WTC11 (cell line): ENCODE measurements around the gene TRIM62. TPM values are rescaled to one million over a fixed set of nuclear protein-coding genes. Genes with fewer than 3 reads are reported as not detected.

Experiments used
- ATAC-seq: fragments of 200-7000 bp; cut with Tn5 transposase; 2 replicates; pipeline ENCODE4 v1.10.0; 2021; ENCODE audit warnings: mild to moderate bottlenecking, moderate library complexity
- CTCF ChIA-PET: fragments of 300-600 bp; sonication (Branson Sonifier 250); formaldehyde crosslinking; loops from one replicate; lab custom pipeline; 2021; ENCODE audit warnings: antibody characterized with exemption; lab: Charles Lee
- POLR2A ChIA-PET: fragments of 350-600 bp; sonication (Branson Sonifier 250); formaldehyde crosslinking; loops from one replicate; lab custom pipeline; 2021; ENCODE audit warnings: antibody characterized with exemption; lab: Charles Lee
- DNase-seq: peaks from one replicate; pipeline ENCODE4 v3.0.0; 2021; ENCODE audit warnings: low spot score
- H3K27ac Mint-ChIP-seq: 2 replicates; pipeline ENCODE4 v1.8.0; 2021; ENCODE audit warnings: mixed read lengths
- H3K27me3 Mint-ChIP-seq: 2 replicates; pipeline ENCODE4 v1.8.0; 2021; ENCODE audit warnings: low read depth, mild to moderate bottlenecking, moderate library complexity, mixed read lengths
- H3K36me3 Mint-ChIP-seq: 2 replicates; pipeline ENCODE4 v1.8.0; 2021; ENCODE audit warnings: mixed read lengths
- H3K4me1 Mint-ChIP-seq: 2 replicates; pipeline ENCODE4 v1.8.0; 2022; ENCODE audit warnings: mixed read lengths
- H3K4me3 Mint-ChIP-seq: 2 replicates; pipeline ENCODE4 v1.8.0; 2021; ENCODE audit warnings: mild to moderate bottlenecking, moderate library complexity, mixed read lengths
- H3K9me3 Mint-ChIP-seq: 2 replicates; pipeline ENCODE4 v1.8.0; 2021; ENCODE audit warnings: mixed read lengths
- CREB1 ChIP-seq: sonication (generic); formaldehyde crosslinking; IDR thresholded peaks from 2 replicates; pipeline ENCODE4 v1.8.0; 2023; ENCODE audit warnings: mild to moderate bottlenecking, missing genetic modification reagents
- E2F1 ChIP-seq: sonication (generic); formaldehyde crosslinking; IDR thresholded peaks from 2 replicates; pipeline ENCODE4 v1.8.0; 2022; ENCODE audit warnings: mild to moderate bottlenecking, missing genetic modification reagents
- ESRRA ChIP-seq: sonication (generic); formaldehyde crosslinking; IDR thresholded peaks from 2 replicates; pipeline ENCODE4 v1.8.1; 2022; ENCODE audit warnings: mild to moderate bottlenecking, missing genetic modification reagents, borderline replicate concordance
- ETV6 ChIP-seq: sonication (generic); formaldehyde crosslinking; IDR thresholded peaks from 2 replicates; pipeline ENCODE4 v1.8.1; 2022; ENCODE audit warnings: mild to moderate bottlenecking, missing genetic modification reagents
- GRHL2 ChIP-seq: fragments of 250-450 bp; sonication (Bioruptor Pico); IDR thresholded peaks from 2 replicates; pipeline ENCODE4 v1.8.0; 2022; ENCODE audit warnings: mild to moderate bottlenecking, moderate library complexity; ENCODE audit not compliant: insufficient replicate concordance, severe bottlenecking
- GTF2I ChIP-seq: fragments of 250-450 bp; sonication (Bioruptor Pico); conservative IDR thresholded peaks from 2 replicates; pipeline ENCODE4 v1.4.0; 2021; ENCODE audit warnings: mild to moderate bottlenecking
- HMGXB4 ChIP-seq: sonication (generic); formaldehyde crosslinking; IDR thresholded peaks from 2 replicates; pipeline ENCODE4 v1.8.1; 2023; ENCODE audit warnings: mild to moderate bottlenecking, moderate library complexity, missing genetic modification reagents
- IRF2 ChIP-seq: sonication (generic); formaldehyde crosslinking; IDR thresholded peaks from 2 replicates; pipeline ENCODE4 v1.8.0; 2022; ENCODE audit warnings: low read depth, missing genetic modification reagents, borderline replicate concordance
- JAZF1 ChIP-seq: fragments of 250-450 bp; sonication (Bioruptor Pico); IDR thresholded peaks from 2 replicates; pipeline ENCODE4 v1.9.0; 2021; ENCODE audit warnings: moderate library complexity, mild to moderate bottlenecking, inconsistent platforms
- KAT7 ChIP-seq: sonication (generic); formaldehyde crosslinking; IDR thresholded peaks from 2 replicates; pipeline ENCODE4 v1.8.1; 2023; ENCODE audit warnings: missing genetic modification reagents, mild to moderate bottlenecking, borderline replicate concordance
- NFATC4 ChIP-seq: fragments of 250-450 bp; sonication (Bioruptor Pico); IDR thresholded peaks from 2 replicates; pipeline ENCODE4 v1.9.0; 2021; ENCODE audit warnings: mild to moderate bottlenecking
- NFYB ChIP-seq: sonication (generic); formaldehyde crosslinking; conservative IDR thresholded peaks from 2 replicates; pipeline ENCODE4 v1.8.0; 2022; ENCODE audit warnings: low read depth, missing genetic modification reagents
- NR3C1 ChIP-seq: sonication (generic); formaldehyde crosslinking; conservative IDR thresholded peaks from 2 replicates; pipeline ENCODE4 v1.8.1; 2023; ENCODE audit warnings: low read depth, mild to moderate bottlenecking, missing genetic modification reagents
- OVOL2 ChIP-seq: fragments of 250-450 bp; sonication (Bioruptor Pico); IDR thresholded peaks from 2 replicates; pipeline ENCODE4 v1.9.0; 2021; ENCODE audit warnings: mild to moderate bottlenecking, borderline replicate concordance
- RORB ChIP-seq: fragments of 250-450 bp; sonication (Bioruptor Pico); IDR thresholded peaks from 2 replicates; pipeline ENCODE4 v1.9.0; 2021; ENCODE audit warnings: mild to moderate bottlenecking
- SMAD4 ChIP-seq: sonication (generic); formaldehyde crosslinking; IDR thresholded peaks from 2 replicates; pipeline ENCODE4 v1.8.0; 2022; ENCODE audit warnings: mild to moderate bottlenecking, missing genetic modification reagents
- USF1 ChIP-seq: sonication (generic); formaldehyde crosslinking; IDR thresholded peaks from 2 replicates; pipeline ENCODE4 v1.8.0; 2022; ENCODE audit warnings: mild to moderate bottlenecking, missing genetic modification reagents
- USF2 ChIP-seq: sonication (generic); formaldehyde crosslinking; IDR thresholded peaks from 2 replicates; pipeline ENCODE4 v1.8.1; 2023; ENCODE audit warnings: mild to moderate bottlenecking, missing genetic modification reagents, moderate library complexity
- ZNF232 ChIP-seq: sonication (generic); formaldehyde crosslinking; IDR thresholded peaks from 2 replicates; pipeline ENCODE4 v1.8.0; 2022; ENCODE audit warnings: mild to moderate bottlenecking, missing genetic modification reagents
- ZNF317 ChIP-seq: sonication (generic); formaldehyde crosslinking; IDR thresholded peaks from 2 replicates; pipeline ENCODE4 v1.8.1; 2023; ENCODE audit warnings: low read depth, mild to moderate bottlenecking, moderate library complexity, missing genetic modification reagents, borderline replicate concordance
- ZNF396 ChIP-seq: fragments of 250-450 bp; sonication (Bioruptor Pico); IDR thresholded peaks from 2 replicates; pipeline ENCODE4 v1.8.0; 2021; ENCODE audit warnings: mild to moderate bottlenecking, moderate library complexity, borderline replicate concordance
- ZNF416 ChIP-seq: fragments of 250-450 bp; sonication (Bioruptor Pico); IDR thresholded peaks from 2 replicates; pipeline ENCODE4 v1.9.0; 2021; ENCODE audit warnings: mild to moderate bottlenecking, inconsistent platforms
- ZNF671 ChIP-seq: fragments of 250-450 bp; sonication (Bioruptor Pico); IDR thresholded peaks from 2 replicates; pipeline ENCODE4 v1.8.0; 2021; ENCODE audit warnings: mild to moderate bottlenecking
- total RNA-seq: library from RNA; stranded (reverse); gene quantifications from 3 replicates; pipeline ENCODE4 v1.2.3, GENCODE V29; 2021
- TF ChIP-seq, protein P1 (sequence below): fragments of 250-450 bp; sonication (Bioruptor Pico); IDR thresholded peaks from 2 replicates; pipeline ENCODE4 v1.9.0; 2021; ENCODE audit warnings: mild to moderate bottlenecking
- TF ChIP-seq, protein P2 (sequence below): sonication (generic); formaldehyde crosslinking; IDR thresholded peaks from 2 replicates; pipeline ENCODE4 v1.8.0; 2023; ENCODE audit warnings: missing genetic modification reagents
- TF ChIP-seq, protein P3 (sequence below): sonication (generic); formaldehyde crosslinking; IDR thresholded peaks from 2 replicates; pipeline ENCODE4 v1.8.0; 2023; ENCODE audit warnings: mild to moderate bottlenecking, missing genetic modification reagents

TRIM62 gene
- total RNA-seq, 1 experiment from 2014 or later = 13.6 TPM

GRCh38 chr1:33180911-33181890 lies 642 bp downstream of the TRIM62 start:
- DNase-seq = peak; percentile 61
- CTCF ChIA-PET = interaction anchor here (0.7 to 3.4 kb wide), 28 partner anchors 9 to 1108 kb away, joined by 3 to 33 read pairs (median 4); partner anchors contain the start of gene TMEM39B
- peak; percentile 49 for ATAC-seq
- H3K4me1 Mint-ChIP-seq = peaks cover 24% of the 10 kb centered on the region
- peaks cover 6% of the 10 kb centered on the region; the same call in 1 of the 2 replicates for H3K27me3 Mint-ChIP-seq
- peak overlapping the region; percentile 60; the same call in 1 of the 2 replicates for H3K27ac Mint-ChIP-seq
- H3K36me3 Mint-ChIP-seq = no peaks in the 10 kb centered on the region
- H3K4me3 Mint-ChIP-seq = peak overlapping the region; percentile 79
- H3K9me3 Mint-ChIP-seq = no peaks in the 10 kb centered on the region
- POLR2A ChIA-PET = interaction anchor here (0.7 to 2.2 kb wide), 10 partner anchors 16 to 76 kb away, joined by 3 to 16 read pairs (median 3); no protein-coding TSS in a partner anchor
- no peak for TF ChIP-seq ZNF416
- TF ChIP-seq E2F1 (CRISPR knock-in tag) = peak; percentile 95
- TF ChIP-seq RORB (CRISPR knock-in tag) = no peak
- no peak; the same call in 1 of the 2 replicates for TF ChIP-seq IRF2 (CRISPR knock-in tag)
- TF ChIP-seq NFYB (CRISPR knock-in tag) = no peak
- no peak for TF ChIP-seq GTF2I
- no peak for TF ChIP-seq GRHL2 (CRISPR knock-in tag)
- TF ChIP-seq CREB1 = peak; percentile 90
- TF ChIP-seq USF2 (CRISPR knock-in tag) = no peak
- TF ChIP-seq USF1 = peak; percentile 54
- TF ChIP-seq, protein P1, sequence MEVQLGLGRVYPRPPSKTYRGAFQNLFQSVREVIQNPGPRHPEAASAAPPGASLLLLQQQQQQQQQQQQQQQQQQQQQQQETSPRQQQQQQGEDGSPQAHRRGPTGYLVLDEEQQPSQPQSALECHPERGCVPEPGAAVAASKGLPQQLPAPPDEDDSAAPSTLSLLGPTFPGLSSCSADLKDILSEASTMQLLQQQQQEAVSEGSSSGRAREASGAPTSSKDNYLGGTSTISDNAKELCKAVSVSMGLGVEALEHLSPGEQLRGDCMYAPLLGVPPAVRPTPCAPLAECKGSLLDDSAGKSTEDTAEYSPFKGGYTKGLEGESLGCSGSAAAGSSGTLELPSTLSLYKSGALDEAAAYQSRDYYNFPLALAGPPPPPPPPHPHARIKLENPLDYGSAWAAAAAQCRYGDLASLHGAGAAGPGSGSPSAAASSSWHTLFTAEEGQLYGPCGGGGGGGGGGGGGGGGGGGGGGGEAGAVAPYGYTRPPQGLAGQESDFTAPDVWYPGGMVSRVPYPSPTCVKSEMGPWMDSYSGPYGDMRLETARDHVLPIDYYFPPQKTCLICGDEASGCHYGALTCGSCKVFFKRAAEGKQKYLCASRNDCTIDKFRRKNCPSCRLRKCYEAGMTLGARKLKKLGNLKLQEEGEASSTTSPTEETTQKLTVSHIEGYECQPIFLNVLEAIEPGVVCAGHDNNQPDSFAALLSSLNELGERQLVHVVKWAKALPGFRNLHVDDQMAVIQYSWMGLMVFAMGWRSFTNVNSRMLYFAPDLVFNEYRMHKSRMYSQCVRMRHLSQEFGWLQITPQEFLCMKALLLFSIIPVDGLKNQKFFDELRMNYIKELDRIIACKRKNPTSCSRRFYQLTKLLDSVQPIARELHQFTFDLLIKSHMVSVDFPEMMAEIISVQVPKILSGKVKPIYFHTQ (CRISPR knock-in tag) = no peak
- TF ChIP-seq OVOL2 (CRISPR knock-in tag) = no peak
- peak; percentile 96 for TF ChIP-seq ZNF232 (CRISPR knock-in tag)
- TF ChIP-seq SMAD4 (CRISPR knock-in tag) = no peak
- TF ChIP-seq ZNF671 (CRISPR knock-in tag) = no peak
- TF ChIP-seq KAT7 (CRISPR knock-in tag) = peak; percentile 82; the same call in 1 of the 2 replicates
- TF ChIP-seq, protein P2, sequence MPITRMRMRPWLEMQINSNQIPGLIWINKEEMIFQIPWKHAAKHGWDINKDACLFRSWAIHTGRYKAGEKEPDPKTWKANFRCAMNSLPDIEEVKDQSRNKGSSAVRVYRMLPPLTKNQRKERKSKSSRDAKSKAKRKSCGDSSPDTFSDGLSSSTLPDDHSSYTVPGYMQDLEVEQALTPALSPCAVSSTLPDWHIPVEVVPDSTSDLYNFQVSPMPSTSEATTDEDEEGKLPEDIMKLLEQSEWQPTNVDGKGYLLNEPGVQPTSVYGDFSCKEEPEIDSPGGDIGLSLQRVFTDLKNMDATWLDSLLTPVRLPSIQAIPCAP (CRISPR knock-in tag) = peak; percentile 87; the same call in 1 of the 2 replicates
- peak; percentile 76; the same call in 1 of the 2 replicates for TF ChIP-seq ETV6
- TF ChIP-seq NFATC4 = no peak
- TF ChIP-seq ZNF396 = no peak
- no peak for TF ChIP-seq HMGXB4 (CRISPR knock-in tag)
- peak; percentile 79; the same call in 1 of the 2 replicates for TF ChIP-seq ESRRA (CRISPR knock-in tag)
- TF ChIP-seq, protein P3, sequence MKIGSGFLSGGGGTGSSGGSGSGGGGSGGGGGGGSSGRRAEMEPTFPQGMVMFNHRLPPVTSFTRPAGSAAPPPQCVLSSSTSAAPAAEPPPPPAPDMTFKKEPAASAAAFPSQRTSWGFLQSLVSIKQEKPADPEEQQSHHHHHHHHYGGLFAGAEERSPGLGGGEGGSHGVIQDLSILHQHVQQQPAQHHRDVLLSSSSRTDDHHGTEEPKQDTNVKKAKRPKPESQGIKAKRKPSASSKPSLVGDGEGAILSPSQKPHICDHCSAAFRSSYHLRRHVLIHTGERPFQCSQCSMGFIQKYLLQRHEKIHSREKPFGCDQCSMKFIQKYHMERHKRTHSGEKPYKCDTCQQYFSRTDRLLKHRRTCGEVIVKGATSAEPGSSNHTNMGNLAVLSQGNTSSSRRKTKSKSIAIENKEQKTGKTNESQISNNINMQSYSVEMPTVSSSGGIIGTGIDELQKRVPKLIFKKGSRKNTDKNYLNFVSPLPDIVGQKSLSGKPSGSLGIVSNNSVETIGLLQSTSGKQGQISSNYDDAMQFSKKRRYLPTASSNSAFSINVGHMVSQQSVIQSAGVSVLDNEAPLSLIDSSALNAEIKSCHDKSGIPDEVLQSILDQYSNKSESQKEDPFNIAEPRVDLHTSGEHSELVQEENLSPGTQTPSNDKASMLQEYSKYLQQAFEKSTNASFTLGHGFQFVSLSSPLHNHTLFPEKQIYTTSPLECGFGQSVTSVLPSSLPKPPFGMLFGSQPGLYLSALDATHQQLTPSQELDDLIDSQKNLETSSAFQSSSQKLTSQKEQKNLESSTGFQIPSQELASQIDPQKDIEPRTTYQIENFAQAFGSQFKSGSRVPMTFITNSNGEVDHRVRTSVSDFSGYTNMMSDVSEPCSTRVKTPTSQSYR (CRISPR knock-in tag) = peak; percentile 92
- TF ChIP-seq ZNF317 (CRISPR knock-in tag) = peak; percentile 41; the same call in 1 of the 2 replicates
- 0 out of 2 replicates have a peak, but pooled peaks have one; percentile 57 for TF ChIP-seq NR3C1 (CRISPR knock-in tag)
- TF ChIP-seq JAZF1 (CRISPR knock-in tag) = no peak
